VCaP (cell line): Measurements from ENCODE around the gene NBPF3.
"Not testable (repeated sequence)": the region's sequence is repeated elsewhere in the genome, so short reads cannot be mapped to it uniquely, and the experiment has no call there.

ENCODE experiments used
- H3K27ac ChIP-seq: fragments of 450-650 bp; 2 replicates; pipeline ENCODE4 v1.5.1; 2017
- TF ChIP-seq, protein P1 (sequence below): fragments of 450-650 bp; conservative IDR thresholded peaks from 2 replicates; pipeline ENCODE4 v1.5.1; 2017; ENCODE audit warnings: mild to moderate bottlenecking, moderate library complexity

Gene NBPF3

DNA sequence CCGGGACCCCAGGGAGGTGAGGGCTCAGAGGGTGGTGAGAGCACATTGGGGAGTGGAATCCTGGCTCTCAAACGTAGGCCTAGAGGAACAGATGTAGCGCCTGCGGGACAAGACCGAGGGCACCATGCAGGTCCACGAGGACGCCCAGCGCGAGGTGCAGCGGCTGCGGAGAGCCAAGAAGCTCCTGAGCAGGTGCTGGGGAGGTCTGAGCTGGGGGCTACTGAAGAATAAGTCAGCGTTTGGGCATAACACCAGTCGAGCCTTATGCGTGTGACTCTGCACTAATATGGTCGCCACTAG is 2.6 kb upstream of the NBPF3 start:
- H3K27ac ChIP-seq = no peak overlapping the region
- TF ChIP-seq, protein P1, sequence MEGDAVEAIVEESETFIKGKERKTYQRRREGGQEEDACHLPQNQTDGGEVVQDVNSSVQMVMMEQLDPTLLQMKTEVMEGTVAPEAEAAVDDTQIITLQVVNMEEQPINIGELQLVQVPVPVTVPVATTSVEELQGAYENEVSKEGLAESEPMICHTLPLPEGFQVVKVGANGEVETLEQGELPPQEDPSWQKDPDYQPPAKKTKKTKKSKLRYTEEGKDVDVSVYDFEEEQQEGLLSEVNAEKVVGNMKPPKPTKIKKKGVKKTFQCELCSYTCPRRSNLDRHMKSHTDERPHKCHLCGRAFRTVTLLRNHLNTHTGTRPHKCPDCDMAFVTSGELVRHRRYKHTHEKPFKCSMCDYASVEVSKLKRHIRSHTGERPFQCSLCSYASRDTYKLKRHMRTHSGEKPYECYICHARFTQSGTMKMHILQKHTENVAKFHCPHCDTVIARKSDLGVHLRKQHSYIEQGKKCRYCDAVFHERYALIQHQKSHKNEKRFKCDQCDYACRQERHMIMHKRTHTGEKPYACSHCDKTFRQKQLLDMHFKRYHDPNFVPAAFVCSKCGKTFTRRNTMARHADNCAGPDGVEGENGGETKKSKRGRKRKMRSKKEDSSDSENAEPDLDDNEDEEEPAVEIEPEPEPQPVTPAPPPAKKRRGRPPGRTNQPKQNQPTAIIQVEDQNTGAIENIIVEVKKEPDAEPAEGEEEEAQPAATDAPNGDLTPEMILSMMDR = no peak

DNA sequence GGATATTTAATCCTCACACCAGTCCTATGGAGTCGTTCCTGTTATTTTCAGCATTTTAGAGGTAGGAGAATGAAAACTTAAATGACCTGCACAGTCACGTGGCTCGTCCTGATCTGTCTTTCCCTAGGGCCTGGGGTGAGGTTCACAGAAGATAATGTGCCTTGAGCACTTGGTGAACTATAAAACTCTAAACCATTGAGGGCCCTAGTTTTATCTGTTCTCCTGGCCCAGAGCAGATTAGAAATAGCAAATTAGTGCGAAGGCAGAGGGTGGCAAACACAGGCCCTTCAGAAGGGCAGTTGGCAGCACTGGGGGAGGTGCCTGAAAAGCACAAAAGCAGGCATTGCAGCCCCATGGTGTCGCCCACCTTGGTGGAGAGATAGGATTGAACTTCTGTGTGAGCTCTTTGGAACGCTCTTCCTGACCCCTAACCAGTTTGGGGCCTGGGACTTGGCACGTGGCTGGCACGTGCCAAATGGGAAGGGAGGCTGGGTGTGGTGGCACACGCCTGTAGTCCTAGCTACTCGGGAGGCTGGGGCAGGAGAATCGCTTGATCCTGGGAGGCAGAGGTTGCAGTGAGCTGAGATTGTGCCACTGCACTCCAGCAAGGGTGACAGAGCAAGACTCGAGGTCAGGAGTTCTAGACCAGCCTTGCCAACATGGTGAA is 1.2 kb upstream of the NBPF3 start:
- H3K27ac ChIP-seq = peak overlapping the region; percentile 82

DNA sequence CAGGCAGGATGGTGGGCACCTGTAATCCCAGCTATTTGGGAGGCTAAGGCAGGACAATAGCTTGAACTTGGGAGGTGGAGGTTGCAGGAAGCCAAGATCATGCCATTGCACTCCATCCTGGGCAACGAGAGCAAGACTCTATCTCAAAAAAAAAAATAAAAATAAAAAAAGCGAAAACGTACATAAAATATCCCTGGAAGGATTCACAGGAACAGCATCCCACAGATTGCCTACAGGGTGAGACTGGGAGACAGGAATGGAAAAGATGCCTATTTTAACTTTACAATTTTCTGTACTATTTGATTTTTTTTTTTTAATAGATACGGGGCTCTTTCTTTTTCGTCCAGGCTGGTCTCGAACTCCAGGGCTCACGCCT is 604 bp upstream of the NBPF3 start:
- TF ChIP-seq, protein P1 = no peak
- peak overlapping the region; percentile 82 for H3K27ac ChIP-seq

DNA sequence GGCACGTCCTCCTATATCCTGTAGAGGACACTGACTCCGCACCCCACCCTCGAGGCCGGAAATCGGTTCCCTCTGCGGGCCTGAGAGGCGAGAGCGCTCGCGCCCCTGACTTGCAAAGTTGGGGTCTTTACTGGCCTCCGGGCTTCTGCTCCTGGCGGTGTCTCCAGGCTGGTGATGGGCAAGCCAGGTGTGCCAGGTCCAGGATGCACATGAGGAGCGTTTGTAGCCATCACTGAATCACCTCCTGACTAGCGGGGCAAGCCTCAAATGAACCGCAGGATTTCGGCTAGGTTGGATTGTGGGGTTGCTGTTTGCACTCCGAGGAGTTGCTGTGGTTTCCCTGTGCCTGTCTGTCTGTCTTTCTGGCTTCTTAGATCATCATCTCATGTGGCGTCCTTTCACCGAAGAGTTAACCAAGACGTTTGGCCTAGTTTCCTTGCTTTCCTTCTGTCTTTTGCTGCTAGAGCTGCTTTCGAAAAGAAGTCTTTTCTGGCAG is 741 bp downstream of the NBPF3 start:
- peak overlapping the region; percentile 82; the same call in 1 of the 2 replicates for H3K27ac ChIP-seq

DNA sequence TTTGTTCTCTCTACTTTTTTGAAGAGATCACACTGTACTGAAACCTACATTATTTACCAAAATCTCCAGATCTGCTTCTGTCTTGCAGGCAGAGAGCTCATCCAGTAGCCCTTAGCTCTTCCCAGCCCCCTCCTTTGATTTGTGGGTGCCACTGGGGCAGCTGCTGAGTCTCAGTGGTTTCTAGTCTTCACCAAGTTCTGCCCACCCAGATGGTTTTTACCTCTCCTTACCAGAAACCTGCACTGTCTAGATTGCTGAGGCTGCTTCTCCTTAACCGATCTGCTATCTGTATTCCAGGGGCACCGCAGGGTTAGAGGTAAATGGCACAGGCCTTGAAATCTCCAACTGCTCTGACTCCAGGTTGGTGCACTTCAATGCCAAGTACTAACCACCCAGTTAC is 6.7 kb downstream of the NBPF3 start:
- not testable (repeated sequence) for H3K27ac ChIP-seq

DNA sequence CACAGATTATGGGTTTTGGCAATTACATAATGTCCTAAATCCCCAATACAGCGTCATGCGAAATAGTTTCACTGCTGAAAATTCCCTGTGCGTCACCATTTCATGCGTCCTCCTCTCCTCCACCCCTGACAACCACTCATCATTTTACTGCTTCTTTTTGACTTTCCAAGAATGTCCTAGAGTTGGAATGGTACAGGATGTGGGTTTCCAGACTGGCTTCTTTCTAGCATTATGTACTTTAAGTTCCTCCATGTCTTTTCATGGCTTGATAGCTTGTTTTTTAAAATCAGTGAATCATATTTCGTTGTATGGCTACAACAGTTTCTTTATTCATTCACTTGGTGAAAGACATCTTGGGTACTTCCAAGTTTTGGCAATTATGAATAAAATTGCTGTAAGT is 7.4 kb downstream of the NBPF3 start:
- TF ChIP-seq, protein P1 = no peak
- no peak overlapping the region for H3K27ac ChIP-seq

DNA sequence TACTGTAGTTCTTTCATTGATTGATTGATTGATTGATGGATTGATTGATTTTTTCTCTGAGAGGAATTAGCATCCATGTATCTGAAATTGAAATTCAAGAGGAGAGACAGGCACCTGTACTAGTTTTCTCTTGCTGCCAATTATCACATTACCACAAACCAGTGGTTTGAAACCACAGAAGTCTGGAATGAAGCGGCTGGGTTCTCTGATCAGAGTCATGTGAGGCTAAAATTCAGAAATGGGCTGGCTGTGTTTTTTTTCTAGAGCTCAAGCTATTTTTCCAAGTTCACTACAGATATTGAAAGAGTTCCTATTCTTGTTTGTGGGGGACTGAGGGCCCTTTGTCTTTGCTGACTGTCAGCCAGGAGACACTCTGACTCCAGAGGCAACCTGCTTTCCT is 10.0 kb downstream of the NBPF3 start:
- H3K27ac ChIP-seq = no peak overlapping the region

DNA sequence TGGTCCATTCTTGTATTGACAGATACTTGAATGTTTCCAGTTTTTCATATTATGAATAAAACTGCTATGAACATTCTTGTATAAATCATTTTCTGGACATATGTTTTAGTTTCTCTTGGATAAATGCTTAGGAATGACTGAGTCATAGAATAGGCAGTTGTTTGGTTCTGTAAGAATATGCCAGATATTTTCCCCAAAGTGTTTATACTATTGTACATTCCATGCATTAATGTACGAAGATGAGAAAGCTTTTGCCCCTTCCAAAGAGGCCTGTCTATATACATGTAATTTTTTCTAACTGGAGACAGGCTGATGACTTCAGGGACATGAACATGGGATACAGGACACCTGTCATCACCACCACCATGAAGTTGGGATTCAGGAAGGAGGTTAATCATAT is 11.3 kb downstream of the NBPF3 start:
- TF ChIP-seq, protein P1 = no peak
- H3K27ac ChIP-seq = no peak overlapping the region

More for the DNA sequence above, 10.0 kb downstream of the NBPF3 start:
- TF ChIP-seq, protein P1 = no peak

DNA sequence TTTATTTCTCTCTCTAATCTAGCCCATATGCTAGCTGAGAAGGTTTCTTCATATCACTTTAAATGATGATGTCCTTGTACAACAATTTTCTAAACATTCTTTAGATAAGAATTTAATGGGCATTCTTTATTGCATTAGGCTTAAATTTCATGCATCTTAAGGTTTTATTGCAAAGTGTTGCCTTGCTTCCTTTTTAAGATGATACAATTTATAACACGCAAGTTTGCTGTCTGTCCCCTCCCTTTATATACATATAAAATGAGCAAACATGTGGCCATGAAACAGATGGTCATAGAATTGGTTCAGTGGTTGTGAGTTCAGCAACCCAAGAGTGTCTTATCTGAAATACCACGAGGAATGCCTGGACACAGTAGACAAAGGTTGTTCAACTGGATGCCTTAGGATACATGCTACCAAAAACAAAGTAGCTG is 12.1 kb downstream of the NBPF3 start:
- H3K27ac ChIP-seq = no peak overlapping the region
- TF ChIP-seq, protein P1 = no peak

DNA sequence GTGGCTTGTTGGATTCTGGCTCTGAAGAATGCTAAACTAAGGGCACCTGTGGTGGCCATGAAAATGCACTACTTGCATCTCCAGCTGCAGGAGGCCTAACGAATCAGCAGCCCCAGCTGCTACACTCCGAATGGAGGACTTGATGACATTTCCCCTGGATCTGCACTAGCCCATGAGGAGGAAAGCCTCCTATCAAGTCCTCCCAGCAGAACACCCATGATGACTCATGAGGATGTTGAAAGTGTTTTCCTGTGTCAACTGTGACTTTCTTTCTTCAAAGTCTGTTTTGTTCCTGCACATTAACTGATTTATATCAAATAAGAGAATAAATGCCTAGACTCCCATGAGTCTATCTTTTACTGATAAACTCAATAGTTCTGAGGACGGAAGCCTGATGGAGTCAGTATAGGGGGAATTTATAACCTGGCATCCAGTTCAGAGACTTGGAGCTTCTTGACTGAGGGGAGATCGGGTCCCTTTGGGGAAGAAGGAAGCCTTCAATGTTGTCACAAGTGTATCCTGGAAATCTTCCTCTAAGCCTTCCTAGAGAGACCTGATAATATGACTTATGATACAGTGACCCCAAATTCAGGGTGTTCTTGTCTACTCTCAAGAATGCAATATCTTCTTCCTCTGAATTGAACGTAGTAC is 14.2 kb downstream of the NBPF3 start:
- H3K27ac ChIP-seq = not testable (repeated sequence)

DNA sequence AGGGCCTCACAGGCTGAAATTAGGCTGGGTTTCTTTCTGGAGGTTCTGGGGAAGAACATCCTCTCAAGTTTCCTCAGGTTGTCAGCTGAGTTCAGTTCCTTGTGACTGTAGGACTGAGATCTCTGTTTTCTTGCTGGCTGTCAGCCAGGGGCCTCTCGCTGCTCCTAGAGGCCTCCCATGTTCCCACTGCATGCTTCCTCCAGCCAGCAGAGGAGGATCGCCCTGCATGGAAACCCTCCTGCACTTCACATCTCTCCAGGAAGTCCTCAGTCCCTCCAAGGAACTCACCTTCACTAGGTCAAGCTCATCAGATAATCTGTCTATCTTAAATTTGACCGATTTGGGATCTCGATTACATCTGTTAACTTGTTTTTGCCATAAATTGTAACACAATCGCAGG is 15.0 kb downstream of the NBPF3 start:
- H3K27ac ChIP-seq = not testable (repeated sequence)
